Endothelial cell (in vitro differentiated cells): ENCODE data around the gene FGD6. TPM values are rescaled to one million over a fixed set of nuclear protein-coding genes. Genes with fewer than 3 reads are reported as not detected.
"Not testable (repeated sequence)": the region's sequence is repeated elsewhere in the genome, so short reads cannot be mapped to it uniquely, and the experiment has no call there.

ENCODE experiments used
- DNase-seq: peaks from one replicate; pipeline ENCODE4 v3.0.0; 2021; ENCODE audit warnings: low spot score
- H3K27ac Mint-ChIP-seq: one replicate; pipeline ENCODE4 v1.8.0; 2021; ENCODE audit warnings: mixed read lengths, inconsistent platforms; ENCODE audit not compliant: unreplicated experiment
- H3K27me3 Mint-ChIP-seq: one replicate; pipeline ENCODE4 v1.8.0; 2021; ENCODE audit warnings: mild to moderate bottlenecking, moderate library complexity, mixed read lengths, inconsistent platforms; ENCODE audit not compliant: unreplicated experiment
- H3K36me3 Mint-ChIP-seq: one replicate; pipeline ENCODE4 v1.8.0; 2021; ENCODE audit warnings: mild to moderate bottlenecking, low read depth, mixed read lengths, inconsistent platforms; ENCODE audit not compliant: unreplicated experiment
- H3K4me1 Mint-ChIP-seq: one replicate; pipeline ENCODE4 v1.8.0; 2021; ENCODE audit warnings: mild to moderate bottlenecking, mixed read lengths, inconsistent platforms; ENCODE audit not compliant: unreplicated experiment
- H3K4me3 Mint-ChIP-seq: one replicate; pipeline ENCODE4 v1.8.0; 2021; ENCODE audit warnings: mild to moderate bottlenecking, mixed read lengths, inconsistent platforms; ENCODE audit not compliant: unreplicated experiment
- H3K9me3 Mint-ChIP-seq: one replicate; pipeline ENCODE4 v1.8.0; 2021; ENCODE audit warnings: mixed read lengths, inconsistent platforms; ENCODE audit not compliant: unreplicated experiment
- CTCF ChIP-seq: fragments of 200-600 bp; sonication (generic); IDR thresholded peaks from one replicate; pipeline ENCODE4 v1.5.0; 2021; ENCODE audit warnings: antibody characterized with exemption; ENCODE audit not compliant: unreplicated experiment
- total RNA-seq: library from RNA; stranded (reverse); fragmentation: NEBNext Ultra II Directional; extraction: Animal tissue kit (Norgen Biotek cat#: 25700); gene quantifications from one replicate; pipeline ENCODE4 v1.2.1, GENCODE V29; 2021; ENCODE audit not compliant: unreplicated experiment

Gene FGD6
- total RNA-seq, 1 donor from 2014 or later, result 35.4 TPM

DNA sequence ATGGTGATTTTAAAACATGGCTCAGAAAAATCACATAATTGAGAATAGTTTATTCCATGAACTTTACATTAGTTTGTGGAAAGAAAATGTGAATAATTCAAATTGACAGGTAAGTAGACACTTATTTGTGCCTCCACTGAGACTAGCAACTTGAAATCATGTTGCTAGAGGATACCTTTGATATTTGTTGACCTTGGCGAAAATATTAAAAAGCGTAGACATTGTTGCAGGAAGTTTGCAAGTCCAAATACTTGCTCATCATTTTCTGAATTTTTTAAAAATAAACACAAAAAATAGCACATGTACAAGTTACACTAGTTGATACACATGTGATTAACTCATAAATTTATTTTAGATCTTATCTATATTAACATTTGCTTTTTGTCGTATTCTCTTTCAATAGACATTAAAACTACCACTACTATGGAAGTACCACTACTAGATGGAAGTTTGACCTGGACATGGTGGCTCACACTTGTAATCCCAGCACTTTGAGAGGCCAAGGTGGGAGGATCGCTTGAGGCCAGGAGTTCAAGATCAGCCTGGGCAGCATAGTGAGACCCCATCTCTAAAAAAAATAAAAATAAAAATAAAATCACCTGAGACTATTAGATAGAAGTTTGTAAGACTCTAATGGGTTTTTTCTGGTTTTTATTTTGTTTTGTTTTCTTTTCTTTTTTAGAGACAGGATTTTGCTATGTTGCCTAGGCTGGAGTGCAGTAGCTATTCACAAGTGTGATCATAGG lies 24.7 kb upstream of the FGD6 start:
- peaks cover 4% of the 10 kb centered on the region for H3K4me1 Mint-ChIP-seq
- no peak for TF ChIP-seq CTCF
- no peaks in the 10 kb centered on the region for H3K9me3 Mint-ChIP-seq
- H3K27ac Mint-ChIP-seq, result no peak overlapping the region
- H3K27me3 Mint-ChIP-seq, result peaks cover 5% of the 10 kb centered on the region
- H3K36me3 Mint-ChIP-seq, result peaks cover 28% of the 10 kb centered on the region
- no peak overlapping the region for H3K4me3 Mint-ChIP-seq
- no peak for DNase-seq

DNA sequence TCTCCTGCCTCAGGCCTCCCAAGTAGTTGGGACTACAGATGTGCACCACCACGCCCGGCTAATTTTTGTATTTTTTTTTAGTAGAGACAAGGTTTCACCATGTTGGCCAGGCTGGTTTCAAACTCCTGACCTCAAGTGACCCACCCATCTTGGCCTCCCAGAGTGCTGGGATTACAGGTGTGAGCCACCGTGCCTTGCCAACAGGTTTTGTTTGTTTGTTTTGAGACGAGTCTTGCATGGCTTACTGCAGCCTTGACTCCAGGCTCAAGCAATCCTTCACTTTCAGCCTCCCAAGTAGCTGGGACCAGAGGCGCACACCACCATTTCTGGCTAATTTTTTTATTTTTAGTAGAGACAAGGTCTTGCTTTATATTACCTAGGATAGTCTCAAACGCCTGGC lies 23.9 kb upstream of the FGD6 start:
- not testable (repeated sequence) for H3K9me3 Mint-ChIP-seq, H3K27ac Mint-ChIP-seq, H3K4me3 Mint-ChIP-seq, DNase-seq, H3K27me3 Mint-ChIP-seq, H3K4me1 Mint-ChIP-seq
- peaks cover 36% of the 10 kb centered on the region for H3K36me3 Mint-ChIP-seq

GRCh38 chr12:95240556-95240955 lies 23.3 kb upstream of the FGD6 start:
- peaks cover 4% of the 10 kb centered on the region for H3K4me1 Mint-ChIP-seq
- H3K27ac Mint-ChIP-seq, result no peak overlapping the region
- TF ChIP-seq CTCF, result no peak
- DNase-seq, result no peak
- H3K27me3 Mint-ChIP-seq, result peaks cover 5% of the 10 kb centered on the region
- peaks cover 37% of the 10 kb centered on the region for H3K36me3 Mint-ChIP-seq
- H3K9me3 Mint-ChIP-seq, result no peaks in the 10 kb centered on the region
- no peak overlapping the region for H3K4me3 Mint-ChIP-seq

DNA sequence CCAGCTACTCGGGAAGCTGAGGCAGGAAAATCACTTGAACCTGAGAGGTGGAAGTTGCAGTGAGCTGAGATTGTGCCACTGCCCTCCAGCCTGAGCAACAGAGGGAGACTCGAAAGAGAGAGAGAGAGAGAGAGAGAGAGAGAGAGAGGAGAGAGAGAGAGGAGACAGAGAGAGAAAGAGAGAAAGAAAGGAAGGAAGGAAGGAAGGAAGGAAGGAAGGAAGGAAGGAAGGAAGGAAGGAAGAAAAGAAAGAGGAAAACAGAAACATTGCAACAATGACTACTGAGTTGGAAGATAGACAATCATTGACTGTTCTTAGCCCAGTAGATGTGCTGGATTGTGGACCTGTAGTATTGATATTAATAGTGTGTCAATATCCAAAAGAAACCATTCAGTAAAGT lies 22.6 kb upstream of the FGD6 start:
- H3K27ac Mint-ChIP-seq, H3K27me3 Mint-ChIP-seq, DNase-seq, H3K4me1 Mint-ChIP-seq, H3K9me3 Mint-ChIP-seq, H3K4me3 Mint-ChIP-seq: not testable (repeated sequence)
- peaks cover 37% of the 10 kb centered on the region for H3K36me3 Mint-ChIP-seq

GRCh38 chr12:95239216-95239615 lies 21.9 kb upstream of the FGD6 start:
- H3K36me3 Mint-ChIP-seq, result peaks cover 40% of the 10 kb centered on the region
- H3K4me3 Mint-ChIP-seq, result no peak overlapping the region
- no peak overlapping the region for H3K27ac Mint-ChIP-seq

More at GRCh38 chr12:95239216-95239615, 21.9 kb upstream of the FGD6 start:
- Mint-ChIP-seq H3K27me3 (peaks cover 4% of the 10 kb centered on the region), H3K9me3 (no peaks in the 10 kb centered on the region), H3K4me1 (peaks cover 4% of the 10 kb centered on the region)
- DNase-seq, result no peak
- no peak for TF ChIP-seq CTCF
